Measurements from ENCODE around the gene ZNF470.

Gene ZNF470

GRCh38 chr19:56611288-56611687 lies 44.0 kb downstream of the ZNF470 start:
- DNase-seq: no peak

GRCh38 chr19:56612737-56613136 lies 45.5 kb downstream of the ZNF470 start:
- DNase-seq: no peak

GRCh38 chr19:56613639-56614038 lies 46.4 kb downstream of the ZNF470 start:
- no peak for DNase-seq

GRCh38 chr19:56617531-56617930 lies 50.3 kb downstream of the ZNF470 start:
- no peak for DNase-seq

GRCh38 chr19:56619121-56619520 lies 51.9 kb downstream of the ZNF470 start:
- DNase-seq: no peak

- no peak for DNase-seq
These were observed 55.1 kb downstream of the ZNF470 start for GRCh38 chr19:56622374-56622773.

GRCh38 chr19:56623006-56623405 lies 55.7 kb downstream of the ZNF470 start:
- DNase-seq: no peak

- no peak for DNase-seq
These were observed 58.4 kb downstream of the ZNF470 start for GRCh38 chr19:56625708-56626107.

GRCh38 chr19:56633021-56633420 lies 65.8 kb downstream of the ZNF470 start:
- DNase-seq: no peak

GRCh38 chr19:56637976-56638555 lies 70.8 kb downstream of the ZNF470 start:
- peak; percentile 6 for DNase-seq

Measured in stimulated activated CD4-positive, alpha-beta T cell treated with anti-CD3 and anti-CD28 coated beads, Interleukin-4, amount 100 ng/mL, for 1 hour (primary cell).